ENCODE measurements around the gene PPDPF. TPM values are rescaled to one million over a fixed set of nuclear protein-coding genes. Genes with fewer than 3 reads are reported as not detected.
A peak's percentile ranks its signal among the peaks of the same experiment; 100 is the strongest.

The PPDPF gene, protein sequence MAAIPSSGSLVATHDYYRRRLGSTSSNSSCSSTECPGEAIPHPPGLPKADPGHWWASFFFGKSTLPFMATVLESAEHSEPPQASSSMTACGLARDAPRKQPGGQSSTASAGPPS
- total RNA-seq (100 to 1,000 TPM in 3 of 9 donors, 10 to 100 TPM in 5, 1 to 10 TPM in 1; 7.4 to 193 (median 73.4) TPM), polyA plus RNA-seq (100 to 1,000 TPM in 2 of 3 donors, 10 to 100 TPM in 1; 10.5 to 158 (median 139) TPM)
- long read RNA-seq, donor 1, transcript PPDPF-202 (4 exons, 868 nt): major isoform, 21 of 22 reads
- long read RNA-seq, donor 1, partial matches to known transcripts: 0 of 22 reads
- long read RNA-seq, donor 1, other reads (novel, unspliced or antisense): 0 of 22 reads
- long read RNA-seq, donor 2, transcript PPDPF-202 (4 exons, 868 nt): major isoform, 37 of 37 reads
- long read RNA-seq, donor 2, partial matches to known transcripts: 0 of 37 reads
- long read RNA-seq, donor 2, other reads (novel, unspliced or antisense): 0 of 37 reads
- long read RNA-seq, donor 3, transcript PPDPF-202 (4 exons, 868 nt): major isoform, 13 of 20 reads
- long read RNA-seq, donor 3, partial matches to known transcripts: 6 of 20 reads
- long read RNA-seq, donor 3, other reads (novel, unspliced or antisense): 0 of 20 reads
- long read RNA-seq, donor 4: 0 reads
- long read RNA-seq, donor 5, transcript PPDPF-202 (4 exons, 868 nt): major isoform, 39 of 42 reads
- long read RNA-seq, donor 5, partial matches to known transcripts: 0 of 42 reads
- long read RNA-seq, donor 5, other reads (novel, unspliced or antisense): 2 of 42 reads
- long read RNA-seq, donor 6: 0 reads
- long read RNA-seq, donor 7, transcript PPDPF-202 (4 exons, 868 nt): major isoform, 22 of 22 reads
- long read RNA-seq, donor 7, partial matches to known transcripts: 0 of 22 reads
- long read RNA-seq, donor 7, other reads (novel, unspliced or antisense): 0 of 22 reads
- long read RNA-seq, donor 8, transcript PPDPF-202 (4 exons, 868 nt): major isoform, 14 of 16 reads
- long read RNA-seq, donor 8, partial matches to known transcripts: 0 of 16 reads
- long read RNA-seq, donor 8, other reads (novel, unspliced or antisense): 0 of 16 reads
- long read RNA-seq, donor 9, transcript PPDPF-202 (4 exons, 868 nt): major isoform, 14 of 24 reads
- long read RNA-seq, donor 9, partial matches to known transcripts: 10 of 24 reads
- long read RNA-seq, donor 9, other reads (novel, unspliced or antisense): 0 of 24 reads
- long read RNA-seq, donor 10, transcript PPDPF-202 (4 exons, 868 nt): major isoform, 19 of 21 reads
- long read RNA-seq, donor 10, partial matches to known transcripts: 0 of 21 reads
- long read RNA-seq, donor 10, other reads (novel, unspliced or antisense): 0 of 21 reads

DNA sequence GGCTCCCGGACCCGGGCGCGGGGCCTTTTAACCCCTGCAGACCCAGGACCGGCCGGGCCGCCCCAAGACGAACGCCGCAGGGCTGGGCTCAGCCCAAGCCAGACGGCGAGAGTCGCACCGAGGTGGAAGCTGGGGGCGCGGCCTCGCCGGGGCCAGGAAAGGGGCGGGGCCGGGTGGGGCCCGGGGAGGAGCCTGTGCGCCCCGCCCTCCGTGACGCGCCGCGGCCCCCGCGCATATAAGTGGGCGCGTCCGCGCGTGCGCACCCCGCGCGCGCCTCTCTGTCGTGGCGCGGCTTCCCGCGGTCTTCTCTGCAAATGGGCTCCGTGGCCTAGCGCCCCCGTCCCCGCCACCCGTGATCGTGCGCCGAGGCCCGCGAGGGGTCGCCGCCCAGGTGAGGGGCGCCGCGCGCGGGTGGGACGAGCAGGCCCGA, at the start of gene PPDPF:
TSS of gene PPDPF (plus strand) at position 262 of the 430 bp plus-strand sequence. CDS start 544 bp downstream, outside the sequence.
- peak; percentile 72 to 88 (median 79) for DNase-seq
- Histone ChIP-seq H3K4me1 (replicated peaks in 1 of 2) (peaks cover 0 to 21% of the 10 kb centered on the region in 2 donors), H3K4me3 (peak within 1 kb of the TSS in 2 of 4 donors; percentile 40 to 97), H3K27ac (peak within 1 kb of the TSS in 3 of 5 donors; percentile 65 to 89 (median 87)), H3K27me3 (no peaks in the 10 kb centered on the region), H3K9me3 (replicated peaks in 1 of 3) (no peaks in the 10 kb centered on the region), H3K36me3 (replicated peaks in 1 of 2) (no peaks in the 10 kb centered on the region)
- 1% methylated on average over 54 to 63 of the region's 64 CpGs; no CpG with 5 or more reads in 2 of the 4 donors for WGBS, 4 donors
- intact Hi-C loops (cut with DNase I): no loop called here
- peak; percentile 44 to 61 for TF ChIP-seq POLR2A (IDR thresholded peaks at IDR 0.05)
- TF ChIP-seq, protein P1, sequence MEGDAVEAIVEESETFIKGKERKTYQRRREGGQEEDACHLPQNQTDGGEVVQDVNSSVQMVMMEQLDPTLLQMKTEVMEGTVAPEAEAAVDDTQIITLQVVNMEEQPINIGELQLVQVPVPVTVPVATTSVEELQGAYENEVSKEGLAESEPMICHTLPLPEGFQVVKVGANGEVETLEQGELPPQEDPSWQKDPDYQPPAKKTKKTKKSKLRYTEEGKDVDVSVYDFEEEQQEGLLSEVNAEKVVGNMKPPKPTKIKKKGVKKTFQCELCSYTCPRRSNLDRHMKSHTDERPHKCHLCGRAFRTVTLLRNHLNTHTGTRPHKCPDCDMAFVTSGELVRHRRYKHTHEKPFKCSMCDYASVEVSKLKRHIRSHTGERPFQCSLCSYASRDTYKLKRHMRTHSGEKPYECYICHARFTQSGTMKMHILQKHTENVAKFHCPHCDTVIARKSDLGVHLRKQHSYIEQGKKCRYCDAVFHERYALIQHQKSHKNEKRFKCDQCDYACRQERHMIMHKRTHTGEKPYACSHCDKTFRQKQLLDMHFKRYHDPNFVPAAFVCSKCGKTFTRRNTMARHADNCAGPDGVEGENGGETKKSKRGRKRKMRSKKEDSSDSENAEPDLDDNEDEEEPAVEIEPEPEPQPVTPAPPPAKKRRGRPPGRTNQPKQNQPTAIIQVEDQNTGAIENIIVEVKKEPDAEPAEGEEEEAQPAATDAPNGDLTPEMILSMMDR (IDR thresholded peaks at IDR 0.05): no peak

DNA sequence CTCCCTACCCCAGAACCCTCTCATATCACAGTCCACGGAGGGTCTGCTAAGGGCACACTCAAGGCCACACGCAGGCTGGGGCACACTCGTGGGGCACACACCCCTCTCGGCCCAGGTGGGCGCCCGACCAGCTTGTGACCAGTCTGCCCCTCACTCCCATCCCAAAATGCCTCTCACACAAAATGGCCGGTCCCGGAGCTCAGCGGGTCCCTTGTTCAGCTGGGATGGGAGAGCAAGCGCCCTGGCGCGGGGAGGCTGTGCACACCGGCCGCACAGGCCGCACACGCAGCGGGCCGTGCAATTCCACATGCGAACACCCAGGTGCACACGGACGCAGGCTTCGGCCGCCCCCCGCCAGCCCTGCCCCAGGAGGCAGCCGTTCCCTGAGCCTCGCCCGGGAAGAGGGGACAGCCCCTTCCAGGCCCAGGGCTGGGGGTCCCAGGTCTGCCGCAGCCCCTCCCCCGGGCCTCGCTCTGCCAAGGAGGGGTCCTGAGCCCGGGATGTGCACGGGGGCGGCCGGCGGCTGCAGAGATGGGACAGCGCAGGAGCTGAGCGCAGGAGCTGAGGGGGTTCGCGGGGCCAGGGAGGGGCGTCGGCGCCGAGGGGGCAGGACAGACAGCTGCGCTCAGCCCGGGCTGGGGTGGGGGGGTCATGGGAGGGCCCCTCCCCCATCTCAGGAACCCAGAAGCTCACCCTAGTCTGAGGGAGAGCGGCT, 49.4 kb upstream of the PPDPF start:
- Histone ChIP-seq H3K4me1 (replicated peaks in 1 of 2) (no peaks in the 10 kb centered on the region), H3K36me3 (replicated peaks in 1 of 2) (no peaks in the 10 kb centered on the region), H3K27ac (peak overlapping the region in 1 of 5 donors; percentile 66), H3K4me3 (no peak overlapping the region), H3K9me3 (replicated peaks in 1 of 3) (no peaks in the 10 kb centered on the region), H3K27me3 (peaks cover 54% of the 10 kb centered on the region)
- intact Hi-C loops (cut with DNase I): no loop called here
- TF ChIP-seq, protein P1 (IDR thresholded peaks at IDR 0.05): no peak
- no peak for TF ChIP-seq POLR2A (IDR thresholded peaks at IDR 0.05)
- WGBS, 4 donors: 10 to 13% (median 12%) methylated on average over 13 to 46 of the region's 46 CpGs; no CpG with 5 or more reads in 1 of the 4 donors
- DNase-seq: no peak

DNA sequence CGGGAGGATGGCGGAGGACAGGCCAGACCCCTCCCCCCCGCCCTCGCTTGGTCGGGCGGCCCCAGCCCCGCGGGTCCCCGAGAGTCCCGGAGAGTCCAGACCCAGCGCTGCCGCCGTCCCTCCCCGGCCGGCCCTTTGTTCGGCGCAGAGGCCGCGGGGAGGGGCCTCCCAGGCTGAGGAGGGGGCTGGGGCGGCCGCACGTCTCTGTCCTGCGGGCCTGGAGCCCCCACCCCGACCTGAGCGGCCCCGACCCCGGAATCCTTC, 48.9 kb upstream of the PPDPF start:
- Histone ChIP-seq H3K4me1 (replicated peaks in 1 of 2) (no peaks in the 10 kb centered on the region), H3K9me3 (replicated peaks in 1 of 3) (no peaks in the 10 kb centered on the region), H3K27ac (peak overlapping the region in 1 of 5 donors; percentile 66), H3K27me3 (peaks cover 55% of the 10 kb centered on the region), H3K4me3 (no peak overlapping the region), H3K36me3 (replicated peaks in 1 of 2) (no peaks in the 10 kb centered on the region)
- intact Hi-C loops (cut with DNase I): no loop called here
- no peak for TF ChIP-seq POLR2A (IDR thresholded peaks at IDR 0.05)
- TF ChIP-seq, protein P1 (IDR thresholded peaks at IDR 0.05): no peak
- WGBS, 4 donors: 0% methylated on average over 20 to 27 of the region's 27 CpGs; no CpG with 5 or more reads in 2 of the 4 donors
- no peak for DNase-seq
